Parathyroid adenoma (tissue), 2 donors: Measurements from ENCODE around the gene ATG3.

Source experiments
- H2AFZ ChIP-seq: fragments of 300-600 bp; sonication (generic); one replicate; pipeline ENCODE4 v1.7.0; 2017; ENCODE audit warnings: antibody characterized with exemption, mild to moderate bottlenecking
- H3K27ac ChIP-seq: fragments of 300-600 bp; sonication (generic); one replicate; pipeline ENCODE4 v1.7.0; 2017
- H3K27me3 ChIP-seq: fragments of 300-600 bp; sonication (generic); one replicate; pipeline ENCODE4 v1.7.0; 2017; ENCODE audit warnings: low read length; ENCODE audit not compliant: control insufficient read depth, insufficient read depth
- H3K36me3 ChIP-seq: fragments of 300-600 bp; sonication (generic); one replicate; pipeline ENCODE4 v1.7.0; 2017; ENCODE audit warnings: low read length; ENCODE audit not compliant: control insufficient read depth, insufficient read depth
- H3K4me1 ChIP-seq: fragments of 300-600 bp; sonication (generic); one replicate; pipeline ENCODE4 v1.7.0; 2017; ENCODE audit warnings: control low read depth
- H3K4me2 ChIP-seq: fragments of 300-600 bp; sonication (generic); one replicate; pipeline ENCODE4 v1.7.0; 2017; ENCODE audit warnings: low read length
- H3K4me3 ChIP-seq: fragments of 300-600 bp; sonication (generic); one replicate; pipeline ENCODE4 v1.7.0; 2017; ENCODE audit warnings: low read depth, low read length
- H3K79me2 ChIP-seq: fragments of 300-600 bp; sonication (generic); one replicate; pipeline ENCODE4 v1.7.0; 2017; ENCODE audit warnings: control low read depth
- H3K9ac ChIP-seq: fragments of 300-600 bp; sonication (generic); one replicate; pipeline ENCODE4 v1.7.0; 2017; ENCODE audit warnings: mild to moderate bottlenecking
- H3K9me3 ChIP-seq: fragments of 300-600 bp; sonication (generic); one replicate; pipeline ENCODE4 v1.7.0; 2017; ENCODE audit warnings: low read length; ENCODE audit not compliant: control insufficient read depth
- CTCF ChIP-seq: fragments of 300-600 bp; sonication (generic); IDR thresholded peaks from one replicate; pipeline ENCODE4 v1.7.0; 2017; ENCODE audit warnings: antibody characterized with exemption, mild to moderate bottlenecking
- donor health status: primary hyperparathyroidism.

ATG3 gene

GRCh38 chr3:112579697-112580096 is 17.9 kb upstream of the ATG3 start:
- Histone ChIP-seq H3K27ac (no peak overlapping the region), H3K4me2 (no peak overlapping the region), H3K27me3 (no peaks in the 10 kb centered on the region), H3K9me3 (no peaks in the 10 kb centered on the region), H3K4me3 (no peak overlapping the region), H2AFZ (no peak overlapping the region), H3K36me3 (no peaks in the 10 kb centered on the region), H3K9ac (no peak overlapping the region), H3K79me2 (no peaks in the 10 kb centered on the region), H3K4me1 (no peaks in the 10 kb centered on the region)
- no peak for TF ChIP-seq CTCF

GRCh38 chr3:112579232-112579631 is 17.5 kb upstream of the ATG3 start:
- Histone ChIP-seq H3K4me3 (no peak overlapping the region), H2AFZ (no peak overlapping the region), H3K9ac (no peak overlapping the region), H3K9me3 (no peaks in the 10 kb centered on the region), H3K36me3 (no peaks in the 10 kb centered on the region), H3K27me3 (no peaks in the 10 kb centered on the region), H3K79me2 (no peaks in the 10 kb centered on the region), H3K4me2 (no peak overlapping the region), H3K27ac (no peak overlapping the region), H3K4me1 (no peaks in the 10 kb centered on the region)
- TF ChIP-seq CTCF, result no peak

- H3K4me2 ChIP-seq, result no peak overlapping the region
- H3K27me3 ChIP-seq, result no peaks in the 10 kb centered on the region
- H3K27ac ChIP-seq, result no peak overlapping the region
- no peaks in the 10 kb centered on the region for H3K9me3 ChIP-seq
- no peaks in the 10 kb centered on the region for H3K4me1 ChIP-seq
- no peak overlapping the region for H2AFZ ChIP-seq
- TF ChIP-seq CTCF, result no peak
- no peak overlapping the region for H3K9ac ChIP-seq
- H3K36me3 ChIP-seq, result no peaks in the 10 kb centered on the region
- H3K4me3 ChIP-seq, result no peak overlapping the region
- no peaks in the 10 kb centered on the region for H3K79me2 ChIP-seq
Measured at GRCh38 chr3:112572701-112573100, 10.9 kb upstream of the ATG3 start.

- H3K27ac ChIP-seq, result no peak overlapping the region
- H3K79me2 ChIP-seq, result no peaks in the 10 kb centered on the region
- H3K9ac ChIP-seq, result no peak overlapping the region
- H3K4me1 ChIP-seq, result no peaks in the 10 kb centered on the region
- TF ChIP-seq CTCF, result no peak
- no peak overlapping the region for H2AFZ ChIP-seq
- H3K4me3 ChIP-seq, result no peak overlapping the region
- no peaks in the 10 kb centered on the region for H3K9me3 ChIP-seq
- no peaks in the 10 kb centered on the region for H3K36me3 ChIP-seq
- no peaks in the 10 kb centered on the region for H3K27me3 ChIP-seq
- H3K4me2 ChIP-seq, result no peak overlapping the region
Measured at GRCh38 chr3:112569265-112569664, 7.5 kb upstream of the ATG3 start.

GRCh38 chr3:112568642-112569041 is 6.9 kb upstream of the ATG3 start:
- Histone ChIP-seq H3K9ac (no peak overlapping the region), H3K9me3 (no peaks in the 10 kb centered on the region), H2AFZ (no peak overlapping the region), H3K79me2 (no peaks in the 10 kb centered on the region), H3K4me1 (no peaks in the 10 kb centered on the region), H3K4me2 (no peak overlapping the region), H3K36me3 (no peaks in the 10 kb centered on the region), H3K27ac (no peak overlapping the region), H3K4me3 (no peak overlapping the region), H3K27me3 (no peaks in the 10 kb centered on the region)
- TF ChIP-seq CTCF, result no peak
